Activated CD4-positive, CD25-positive, alpha-beta regulatory T cell treated with anti-CD3 and anti-CD28 coated beads, Interleukin-2, amount 50 U/mL, for 24 hours (primary cell): Measurements from ENCODE around the gene TSSC4.

Experiments
- ATAC-seq, 2 donors: fragments of 150-1000 bp; cut with Tn5 transposase; one replicate each; pipeline ENCODE4 v1.10.0; 2021; ENCODE audit warnings: mild to moderate bottlenecking in 1 of 2, moderate library complexity in 1 of 2

Gene TSSC4

DNA sequence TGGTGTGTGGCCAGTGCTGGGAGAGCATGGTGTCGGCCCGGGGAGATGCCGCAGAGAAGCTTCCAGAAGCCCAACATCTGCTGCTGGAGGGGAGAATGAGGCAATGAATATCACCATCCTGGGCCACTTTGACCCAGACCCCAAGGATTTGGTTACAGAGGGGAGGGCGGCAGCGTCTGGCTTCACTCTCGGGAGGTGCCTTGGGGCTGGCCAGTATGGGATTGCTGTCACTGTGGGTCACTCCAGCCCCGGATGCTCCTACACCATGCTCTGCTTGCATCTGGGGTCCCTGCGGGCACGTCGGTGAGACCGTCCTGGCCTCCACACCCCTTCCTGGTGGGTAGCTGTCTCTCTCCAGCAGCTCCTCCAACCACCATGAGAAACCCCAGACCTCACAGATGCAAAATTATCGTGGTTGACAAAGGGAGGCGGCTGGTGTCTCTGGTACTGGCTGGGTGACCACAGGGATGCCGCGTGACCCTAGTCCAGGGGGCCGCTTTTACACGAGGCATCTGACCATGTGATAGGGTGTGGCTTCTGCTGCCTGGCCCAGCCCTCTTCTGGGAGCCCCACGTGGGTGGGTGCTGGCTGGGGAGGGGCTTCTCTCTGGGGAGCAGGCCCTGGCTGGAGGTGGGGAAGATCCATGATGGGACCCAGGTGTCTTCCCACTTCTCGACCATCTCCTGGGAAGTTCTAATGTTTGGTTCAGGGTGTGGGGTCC lies 49.9 kb downstream of the TSSC4 start:
- ATAC-seq = no peak

DNA sequence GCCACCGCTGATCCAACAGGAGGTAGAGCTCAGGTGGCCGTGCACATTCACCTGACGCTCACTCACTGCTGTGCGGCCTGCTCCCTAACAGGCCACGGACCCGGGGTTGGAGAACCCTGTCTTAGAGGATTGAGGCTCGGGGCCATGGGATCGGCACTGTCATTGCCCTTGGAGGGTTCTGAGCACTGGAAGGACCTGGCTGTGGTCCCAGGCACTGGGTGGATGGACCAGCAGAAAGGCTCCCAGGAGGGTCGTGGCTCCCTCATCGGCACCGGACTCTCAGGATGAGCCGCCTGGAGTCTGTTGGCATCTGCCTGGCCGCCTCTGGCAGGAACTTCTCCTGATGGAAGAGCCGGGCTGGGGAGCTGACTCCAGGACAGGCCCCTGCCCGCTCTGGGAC lies 50.8 kb downstream of the TSSC4 start:
- ATAC-seq = no peak

DNA sequence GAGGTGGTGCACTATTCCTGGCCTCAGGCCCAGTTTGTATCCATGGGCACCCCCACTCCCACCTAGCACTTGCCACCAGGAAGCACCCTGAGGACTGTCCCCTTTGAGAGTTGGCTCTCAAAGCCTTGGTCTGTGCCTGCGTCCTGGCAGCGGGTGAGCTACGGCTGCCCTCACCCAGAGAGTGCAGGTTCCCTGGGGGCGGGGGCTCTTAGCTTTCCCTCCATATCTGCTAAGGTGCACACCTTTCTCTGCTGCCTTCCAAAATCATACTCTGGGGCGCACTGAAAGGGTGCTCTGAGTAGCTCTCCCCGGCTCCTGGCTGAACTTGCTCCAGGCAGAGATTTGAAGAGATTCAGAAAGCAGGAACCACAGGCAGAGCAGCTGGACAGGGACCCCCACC lies 51.4 kb downstream of the TSSC4 start:
- no peak for ATAC-seq

GRCh38 chr11:2452321-2453012 lies 51.9 kb downstream of the TSSC4 start:
- no peak for ATAC-seq

GRCh38 chr11:2453436-2453835 lies 52.9 kb downstream of the TSSC4 start:
- no peak for ATAC-seq
